Measurements from ENCODE around the gene TMEFF2.

TMEFF2 gene

GRCh38 chr2:192025637-192026036 lies 169.1 kb downstream of the TMEFF2 start:
- TF ChIP-seq CTCF (IDR thresholded peaks at IDR 0.05; ENCODE audit: control insufficient read depth, insufficient read depth, low read depth, low read length, missing control alignments), result no peak
- no peak for DNase-seq (ENCODE audit: low read depth)
- no peak overlapping the region for H3K4me3 ChIP-seq (ENCODE audit: control insufficient read depth, low read depth, low read length)

- TF ChIP-seq CTCF (IDR thresholded peaks at IDR 0.05; ENCODE audit: control insufficient read depth, insufficient read depth, low read depth, low read length, missing control alignments), result no peak
- no peak overlapping the region for H3K4me3 ChIP-seq (ENCODE audit: control insufficient read depth, low read depth, low read length)
- DNase-seq (ENCODE audit: low read depth), result no peak
Measured at GRCh38 chr2:192023006-192023405, 171.7 kb downstream of the TMEFF2 start.

- no peak for DNase-seq (ENCODE audit: low read depth)
- no peak overlapping the region for H3K4me3 ChIP-seq (ENCODE audit: control insufficient read depth, low read depth, low read length)
- TF ChIP-seq CTCF (IDR thresholded peaks at IDR 0.05; ENCODE audit: control insufficient read depth, insufficient read depth, low read depth, low read length, missing control alignments), result no peak
Measured at GRCh38 chr2:192017844-192018243, 176.9 kb downstream of the TMEFF2 start.

- no peak for TF ChIP-seq CTCF (IDR thresholded peaks at IDR 0.05; ENCODE audit: control insufficient read depth, insufficient read depth, low read depth, low read length, missing control alignments)
- DNase-seq (ENCODE audit: low read depth), result no peak
- no peak overlapping the region for H3K4me3 ChIP-seq (ENCODE audit: control insufficient read depth, low read depth, low read length)
Measured at GRCh38 chr2:192016265-192016664, 178.5 kb downstream of the TMEFF2 start.

- no peak overlapping the region for H3K4me3 ChIP-seq (ENCODE audit: control insufficient read depth, low read depth, low read length)
- TF ChIP-seq CTCF (IDR thresholded peaks at IDR 0.05; ENCODE audit: control insufficient read depth, insufficient read depth, low read depth, low read length, missing control alignments), result no peak
- DNase-seq (ENCODE audit: low read depth), result no peak
Measured at GRCh38 chr2:192013211-192013610, 181.5 kb downstream of the TMEFF2 start.

GRCh38 chr2:192011196-192011595 lies 183.5 kb downstream of the TMEFF2 start:
- DNase-seq (ENCODE audit: low read depth), result no peak
- no peak for TF ChIP-seq CTCF (IDR thresholded peaks at IDR 0.05; ENCODE audit: control insufficient read depth, insufficient read depth, low read depth, low read length, missing control alignments)
- H3K4me3 ChIP-seq (ENCODE audit: control insufficient read depth, low read depth, low read length), result no peak overlapping the region

GRCh38 chr2:192010073-192010472 lies 184.7 kb downstream of the TMEFF2 start:
- H3K4me3 ChIP-seq (ENCODE audit: control insufficient read depth, low read depth, low read length), result no peak overlapping the region
- no peak for DNase-seq (ENCODE audit: low read depth)
- no peak for TF ChIP-seq CTCF (IDR thresholded peaks at IDR 0.05; ENCODE audit: control insufficient read depth, insufficient read depth, low read depth, low read length, missing control alignments)
